Adrenal gland (tissue), 12 donors: ENCODE measurements around the gene FABP7. TPM values are rescaled to one million over a fixed set of nuclear protein-coding genes. Genes with fewer than 3 reads are reported as not detected.
"Not testable (repeated sequence)": the region's sequence is repeated elsewhere in the genome, so short reads cannot be mapped to it uniquely, and the experiment has no call there.

Source experiments
- DNase-seq, 7 donors: peaks; one replicate each; pipeline ENCODE4 v3.0.0-alpha.2; 2019 to 2020
- H3K27ac ChIP-seq, 5 donors: fragments of 200-600 bp; sonication (generic) in 4 of 5; 1 replicate in 3 of 5; 2 replicates in 2 of 5; pipeline versions ENCODE4 v1.5.1 to v1.8.0; 2016 to 2020; ENCODE audit warnings: mild to moderate bottlenecking in 1 of 5
- H3K27me3 ChIP-seq: fragments of 200-600 bp; 2 replicates; pipeline ENCODE4 v1.8.0; 2021
- H3K36me3 ChIP-seq, 2 donors: fragments of 200-600 bp; replicated peaks in 1 of 2; 1 replicate in 1 of 2; 2 replicates in 1 of 2; pipeline versions ENCODE4 v1.5.1 to v1.8.0; 2018 to 2022
- H3K4me1 ChIP-seq, 2 donors: fragments of 200-600 bp; replicated peaks in 1 of 2; 1 replicate in 1 of 2; 2 replicates in 1 of 2; pipeline versions ENCODE4 v1.5.1 to v1.8.0; 2018 to 2021
- H3K4me3 ChIP-seq, 4 donors: fragments of 200-600 bp; sonication (generic) in 3 of 4; one replicate each; pipeline ENCODE4 v1.5.1; 2016 to 2018
- H3K9me3 ChIP-seq, 3 donors: fragments of 200-600 bp; sonication (generic) in 1 of 3; replicated peaks in 1 of 3; 1 replicate in 2 of 3; 2 replicates in 1 of 3; pipeline versions ENCODE4 v1.5.1 to v1.8.0; 2016 to 2021
- POLR2A ChIP-seq, 2 donors: fragments of 450-650 bp; IDR thresholded peaks; one replicate each; pipeline ENCODE4 v1.6.1; 2017; ENCODE audit warnings: antibody characterized with exemption in 2 of 2, mild to moderate bottlenecking in 2 of 2, moderate library complexity in 1 of 2
- WGBS, 4 donors: extraction: QIAGEN DNeasy Blood & Tissue Kit in 2 of 4; methylation state at CpG; one replicate each; pipeline versions ENCODE4 v1.1.5 to v1.1.7; 2013 to 2017; 5-methylcytosine and 5-hydroxymethylcytosine counted together
- intact Hi-C, 2 donors: fragments of 100-400 bp; cut with DNase I; formaldehyde crosslinking; loops; one replicate each; pipeline versions ENCODE4 v1.14.1 to v1.15.0; 2022 to 2023
- polyA plus RNA-seq, 3 donors: library from polyadenylated mRNA; stranded (reverse); fragments of 200-250 nt in 2 of 3; fragments of 350-450 nt in 1 of 3; fragmentation: Illumina TruSeq in 1 of 3; extraction: RNeasy Lipid Tissue Mini Kit (QIAGEN cat#74804) in 1 of 3; gene quantifications; one replicate each; pipeline ENCODE4 v1.2.3, GENCODE V29; 2013 to 2014
- total RNA-seq, 9 donors: library from RNA; depleted of rRNA in 4 of 9; stranded (reverse); fragments of >200 nt in 4 of 9; fragments of 120-200 nt in 1 of 9; fragmentation: NEBNext Ultra II Directional in 1 of 9; extraction: Animal tissue kit (Norgen Biotek cat#: 25700) in 1 of 9; gene quantifications; one replicate each; pipeline versions ENCODE4 v1.1.0 to v1.2.4, GENCODE V29; 2013 to 2023
- TF ChIP-seq, protein P1 (sequence below), 6 experiments: fragments of 450-650 bp in 4 of 6; fragments of 200-600 bp in 2 of 6; sonication (generic) in 1 of 6; IDR thresholded peaks; 1 replicate in 5 of 6; 2 replicates in 1 of 6; pipeline versions ENCODE4 v1.5.1 to v1.8.0; 2016 to 2021; ENCODE audit warnings: antibody characterized with exemption in 6 of 6, mild to moderate bottlenecking in 2 of 6, moderate library complexity in 1 of 6
- donor health status: healthy with polysubstance abuse.
- donor health status: Bipolar disorder and iron deficiency.
- donor health status: DM: yes; HTN: yes; CAD: no.
- donor health status: DM: no; HTN: no; CAD: no.
- donor health status: DM: no; HTN: no; CAD: no.
- donor health status: DM: yes; HTN: yes; CAD: no.

The FABP7 gene
- total and polyA plus RNA-seq, 12 donors: 0.22 TPM; not detected in 11

DNA sequence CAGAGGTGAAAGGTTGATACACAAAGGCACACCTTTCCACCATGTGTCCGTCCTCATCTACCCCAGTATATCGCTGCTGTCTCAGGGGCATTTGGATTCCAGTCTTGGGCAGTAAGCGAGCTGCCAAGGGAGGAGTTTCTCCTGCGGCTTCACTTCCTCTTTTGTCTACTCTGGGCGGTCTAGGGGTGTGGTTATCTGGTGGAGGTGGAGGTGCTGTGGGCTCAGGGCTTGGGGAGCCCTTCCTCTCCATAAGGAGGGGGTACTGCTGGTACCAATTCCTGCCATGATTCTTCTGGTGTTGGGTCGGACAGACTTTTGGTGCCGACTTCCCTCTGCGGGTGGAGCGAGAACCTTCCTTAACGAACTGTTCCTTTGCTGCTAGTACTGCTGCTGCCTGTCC is 31.9 kb upstream of the FABP7 start:
- TF ChIP-seq, protein P1, sequence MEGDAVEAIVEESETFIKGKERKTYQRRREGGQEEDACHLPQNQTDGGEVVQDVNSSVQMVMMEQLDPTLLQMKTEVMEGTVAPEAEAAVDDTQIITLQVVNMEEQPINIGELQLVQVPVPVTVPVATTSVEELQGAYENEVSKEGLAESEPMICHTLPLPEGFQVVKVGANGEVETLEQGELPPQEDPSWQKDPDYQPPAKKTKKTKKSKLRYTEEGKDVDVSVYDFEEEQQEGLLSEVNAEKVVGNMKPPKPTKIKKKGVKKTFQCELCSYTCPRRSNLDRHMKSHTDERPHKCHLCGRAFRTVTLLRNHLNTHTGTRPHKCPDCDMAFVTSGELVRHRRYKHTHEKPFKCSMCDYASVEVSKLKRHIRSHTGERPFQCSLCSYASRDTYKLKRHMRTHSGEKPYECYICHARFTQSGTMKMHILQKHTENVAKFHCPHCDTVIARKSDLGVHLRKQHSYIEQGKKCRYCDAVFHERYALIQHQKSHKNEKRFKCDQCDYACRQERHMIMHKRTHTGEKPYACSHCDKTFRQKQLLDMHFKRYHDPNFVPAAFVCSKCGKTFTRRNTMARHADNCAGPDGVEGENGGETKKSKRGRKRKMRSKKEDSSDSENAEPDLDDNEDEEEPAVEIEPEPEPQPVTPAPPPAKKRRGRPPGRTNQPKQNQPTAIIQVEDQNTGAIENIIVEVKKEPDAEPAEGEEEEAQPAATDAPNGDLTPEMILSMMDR (IDR thresholded peaks at IDR 0.05): no peak
- no peak for TF ChIP-seq POLR2A (IDR thresholded peaks at IDR 0.05)
- intact Hi-C loops: loop anchor here in 1 of 2 donors (5.0 kb wide), 1 partner anchor 90 kb away; no protein-coding TSS in a partner anchor
- Histone ChIP-seq H3K36me3 (no peaks in the 10 kb centered on the region), H3K27ac (no peak overlapping the region), H3K9me3 (no peaks in the 10 kb centered on the region), H3K27me3 (no peaks in the 10 kb centered on the region), H3K4me3 (no peak overlapping the region), H3K4me1 (no peaks in the 10 kb centered on the region)
- no peak for DNase-seq
- WGBS, 4 donors: 78 to 87% (median 82%) methylated on average over 9 to 10 of the region's 10 CpGs

DNA sequence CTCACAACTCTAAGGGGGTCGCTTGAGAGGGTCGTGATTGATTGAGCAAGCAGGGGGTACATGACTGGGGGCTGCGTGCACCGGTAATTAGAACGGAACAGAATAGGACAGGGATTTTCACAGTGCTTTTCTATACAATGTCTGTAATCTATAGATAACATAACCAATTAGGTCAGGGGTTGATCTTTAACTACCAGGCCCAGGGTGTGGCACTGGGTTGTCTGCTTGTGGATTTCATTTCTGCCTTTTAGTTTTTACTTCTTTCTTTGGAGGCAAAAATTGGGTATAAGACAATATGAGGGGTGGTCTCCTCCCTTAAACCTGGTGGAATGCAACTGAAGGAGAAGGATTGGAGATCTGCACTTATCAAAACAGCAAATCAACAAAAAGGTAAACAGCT is 30.6 kb upstream of the FABP7 start:
- H3K9me3 ChIP-seq, H3K27ac ChIP-seq, DNase-seq, H3K27me3 ChIP-seq, H3K4me1 ChIP-seq, H3K4me3 ChIP-seq, H3K36me3 ChIP-seq: not testable (repeated sequence)
- intact Hi-C loops: loop anchor here in 1 of 2 donors (5.0 kb wide), 1 partner anchor 88 kb away; no protein-coding TSS in a partner anchor
- 39 to 79% (median 57%) methylated on average over 4 to 5 of the region's 5 CpGs for WGBS, 4 donors

DNA sequence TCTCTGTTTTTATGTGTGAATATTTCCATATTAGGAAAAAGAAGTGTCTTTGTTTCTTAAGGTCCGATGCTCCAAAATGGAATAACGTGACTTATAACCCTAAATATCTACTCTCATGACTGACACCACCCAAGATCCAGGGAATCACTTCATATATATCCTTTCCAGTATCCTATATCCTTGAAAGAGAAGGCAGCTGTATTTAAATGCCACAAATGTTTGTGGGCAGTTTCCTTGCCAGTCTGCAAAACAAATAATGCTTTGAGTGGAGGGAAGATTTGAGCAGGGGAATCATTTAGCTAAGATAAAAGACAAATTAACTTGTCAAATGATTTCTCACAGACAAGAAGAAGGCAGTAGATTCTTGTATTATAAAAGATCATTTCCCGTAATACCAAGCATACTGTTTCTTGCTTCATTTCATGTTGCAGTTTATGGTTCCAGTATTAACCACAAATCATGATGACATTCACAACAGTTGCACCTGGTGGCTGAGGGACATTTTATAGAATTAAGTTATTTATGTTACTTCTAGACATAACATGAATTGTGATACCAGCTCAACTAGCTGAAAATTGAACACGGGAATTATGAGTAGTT is 30.0 kb upstream of the FABP7 start:
- no peak for TF ChIP-seq POLR2A (IDR thresholded peaks at IDR 0.05)
- TF ChIP-seq, protein P1 (IDR thresholded peaks at IDR 0.05): no peak
- H3K4me1 ChIP-seq: no peaks in the 10 kb centered on the region
- no peaks in the 10 kb centered on the region for H3K36me3 ChIP-seq
- no peak overlapping the region for H3K4me3 ChIP-seq
- H3K27ac ChIP-seq: no peak overlapping the region
- H3K9me3 ChIP-seq: no peaks in the 10 kb centered on the region
- no peaks in the 10 kb centered on the region for H3K27me3 ChIP-seq
- WGBS, 4 donors: 77 to 87% (median 84%) methylated on average over 4 of the region's 4 CpGs
- intact Hi-C loops: loop anchor here in 1 of 2 donors (5.0 kb wide), 2 partner anchors 78 to 88 kb away; no protein-coding TSS in a partner anchor
- DNase-seq: no peak

DNA sequence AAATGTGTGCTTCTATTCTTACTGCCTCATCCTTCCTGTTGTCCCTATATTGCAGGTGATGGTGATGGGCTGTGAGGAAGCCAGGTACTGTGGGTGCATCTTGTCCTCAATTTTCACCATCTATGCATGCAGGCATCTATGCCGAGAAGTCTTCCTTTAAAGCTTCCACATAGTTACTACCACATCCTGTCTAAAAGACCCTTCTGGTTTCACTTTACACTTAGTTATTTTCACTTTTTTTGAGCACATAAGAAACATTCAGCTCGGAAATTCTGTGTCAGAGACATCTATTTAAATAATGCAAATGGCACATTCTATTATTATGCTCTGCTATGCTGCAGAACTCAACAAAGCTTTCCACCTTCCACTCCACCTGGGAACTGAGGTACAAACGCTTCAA is 28.2 kb upstream of the FABP7 start:
- no peaks in the 10 kb centered on the region for H3K4me1 ChIP-seq
- no peak overlapping the region for H3K4me3 ChIP-seq
- TF ChIP-seq, protein P1 (IDR thresholded peaks at IDR 0.05): no peak
- no peak for TF ChIP-seq POLR2A (IDR thresholded peaks at IDR 0.05)
- 60 to 76% (median 68%) methylated on average over 3 of the region's 3 CpGs for WGBS, 4 donors
- H3K27me3 ChIP-seq: no peaks in the 10 kb centered on the region
- H3K27ac ChIP-seq: no peak overlapping the region
- no peaks in the 10 kb centered on the region for H3K36me3 ChIP-seq
- DNase-seq: no peak
- intact Hi-C loops: loop anchor here in 1 of 2 donors (5.0 kb wide), 1 partner anchor 76 kb away; no protein-coding TSS in a partner anchor
- no peaks in the 10 kb centered on the region for H3K9me3 ChIP-seq

DNA sequence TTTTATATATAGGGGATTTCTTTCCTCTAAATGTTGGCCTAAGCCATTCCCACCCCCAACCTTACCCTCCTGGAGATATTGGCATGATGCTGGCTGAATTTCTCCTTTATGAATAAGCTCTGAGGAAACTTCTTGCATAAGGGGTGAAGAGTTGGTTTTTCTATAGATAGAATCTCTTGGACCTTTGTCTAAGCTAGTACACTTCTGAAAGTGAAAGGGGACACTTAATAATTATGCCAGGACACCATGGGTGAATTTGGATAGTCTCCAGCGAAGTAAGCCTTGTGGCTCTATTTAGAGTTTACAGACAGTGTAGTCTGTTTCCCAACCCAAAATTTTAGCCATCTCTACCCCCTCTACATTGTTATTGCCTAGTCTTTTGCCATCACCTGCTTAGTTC is 27.1 kb upstream of the FABP7 start:
- Histone ChIP-seq H3K4me3 (no peak overlapping the region), H3K9me3 (no peaks in the 10 kb centered on the region), H3K27me3 (no peaks in the 10 kb centered on the region), H3K36me3 (no peaks in the 10 kb centered on the region), H3K4me1 (no peaks in the 10 kb centered on the region), H3K27ac (no peak overlapping the region)
- 48 to 100% (median 94%) methylated on average over 1 of the region's 1 CpG for WGBS, 4 donors
- no peak for TF ChIP-seq POLR2A (IDR thresholded peaks at IDR 0.05)
- TF ChIP-seq, protein P1 (IDR thresholded peaks at IDR 0.05): no peak
- intact Hi-C loops: loop anchor here in 1 of 2 donors (5.0 kb wide), 1 partner anchor 75 kb away; no protein-coding TSS in a partner anchor
- DNase-seq: no peak
